ENCODE data around the gene GRK4. TPM values are rescaled to one million over a fixed set of nuclear protein-coding genes. Genes with fewer than 3 reads are reported as not detected.

The GRK4 gene
- total RNA-seq, 1 donor from 2014 or later: 6.7 TPM

GRCh38 chr4:2942037-2942531 lies 21.3 kb upstream of the GRK4 start:
- Mint-ChIP-seq H3K27me3 (ENCODE audit: low read depth, unreplicated experiment) (no peaks in the 10 kb centered on the region), H3K27ac (ENCODE audit: unreplicated experiment) (no peak overlapping the region), H3K4me1 (ENCODE audit: low read depth, unreplicated experiment) (peaks cover 3% of the 10 kb centered on the region), H3K4me3 (ENCODE audit: unreplicated experiment) (no peak overlapping the region), H3K36me3 (ENCODE audit: low read depth, unreplicated experiment) (peaks cover 26% of the 10 kb centered on the region), H3K9me3 (ENCODE audit: unreplicated experiment) (no peaks in the 10 kb centered on the region)
- Histone ChIP-seq H3K27me3 (ENCODE audit: insufficient read depth, low read length) (no peaks in the 10 kb centered on the region), H2AFZ (ENCODE audit: low read depth, low read length) (no peak overlapping the region), H3K27ac (ENCODE audit: low read depth, low read length) (no peak overlapping the region), H3K4me1 (ENCODE audit: insufficient read depth, low read length) (peaks cover 7% of the 10 kb centered on the region), H3K4me3 (ENCODE audit: insufficient read depth, low read depth, low read length) (no peak overlapping the region), H3K4me2 (ENCODE audit: low read length) (no peak overlapping the region), H3K79me2 (ENCODE audit: insufficient read depth, low read length) (peaks cover 38% of the 10 kb centered on the region), H3K9ac (ENCODE audit: low read length) (no peak overlapping the region), H4K20me1 (ENCODE audit: insufficient read depth, low read length) (peaks cover 74% of the 10 kb centered on the region), H3K36me3 (ENCODE audit: insufficient read depth, low read length) (peaks cover 61% of the 10 kb centered on the region), H3K9me3 (ENCODE audit: insufficient read depth, low read depth, low read length) (peaks cover 4% of the 10 kb centered on the region)
- TF ChIP-seq EZH2 (IDR thresholded peaks at IDR 0.05; ENCODE audit: insufficient read depth, low read length): no peak
- TF ChIP-seq, protein P1, sequence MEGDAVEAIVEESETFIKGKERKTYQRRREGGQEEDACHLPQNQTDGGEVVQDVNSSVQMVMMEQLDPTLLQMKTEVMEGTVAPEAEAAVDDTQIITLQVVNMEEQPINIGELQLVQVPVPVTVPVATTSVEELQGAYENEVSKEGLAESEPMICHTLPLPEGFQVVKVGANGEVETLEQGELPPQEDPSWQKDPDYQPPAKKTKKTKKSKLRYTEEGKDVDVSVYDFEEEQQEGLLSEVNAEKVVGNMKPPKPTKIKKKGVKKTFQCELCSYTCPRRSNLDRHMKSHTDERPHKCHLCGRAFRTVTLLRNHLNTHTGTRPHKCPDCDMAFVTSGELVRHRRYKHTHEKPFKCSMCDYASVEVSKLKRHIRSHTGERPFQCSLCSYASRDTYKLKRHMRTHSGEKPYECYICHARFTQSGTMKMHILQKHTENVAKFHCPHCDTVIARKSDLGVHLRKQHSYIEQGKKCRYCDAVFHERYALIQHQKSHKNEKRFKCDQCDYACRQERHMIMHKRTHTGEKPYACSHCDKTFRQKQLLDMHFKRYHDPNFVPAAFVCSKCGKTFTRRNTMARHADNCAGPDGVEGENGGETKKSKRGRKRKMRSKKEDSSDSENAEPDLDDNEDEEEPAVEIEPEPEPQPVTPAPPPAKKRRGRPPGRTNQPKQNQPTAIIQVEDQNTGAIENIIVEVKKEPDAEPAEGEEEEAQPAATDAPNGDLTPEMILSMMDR (IDR thresholded peaks at IDR 0.05; ENCODE audit: insufficient read depth, low read depth, low read length): no peak
- DNase-seq (ENCODE audit: low read depth): no peak
- FAIRE-seq: no peak

- H3K9me3 ChIP-seq (ENCODE audit: insufficient read depth, low read depth, low read length): peaks cover 4% of the 10 kb centered on the region
- H3K79me2 ChIP-seq (ENCODE audit: insufficient read depth, low read length): peaks cover 38% of the 10 kb centered on the region
- no peak for TF ChIP-seq EZH2 (IDR thresholded peaks at IDR 0.05; ENCODE audit: insufficient read depth, low read length)
- TF ChIP-seq, protein P1 (IDR thresholded peaks at IDR 0.05; ENCODE audit: insufficient read depth, low read depth, low read length): no peak
- H3K4me3 Mint-ChIP-seq (ENCODE audit: unreplicated experiment): no peak overlapping the region
- H2AFZ ChIP-seq (ENCODE audit: low read depth, low read length): no peak overlapping the region
- H3K9ac ChIP-seq (ENCODE audit: low read length): no peak overlapping the region
- H3K9me3 Mint-ChIP-seq (ENCODE audit: unreplicated experiment): no peaks in the 10 kb centered on the region
- no peak overlapping the region for H3K4me2 ChIP-seq (ENCODE audit: low read length)
- FAIRE-seq: no peak
- no peak overlapping the region for H3K27ac ChIP-seq (ENCODE audit: low read depth, low read length)
- no peaks in the 10 kb centered on the region for H3K27me3 Mint-ChIP-seq (ENCODE audit: low read depth, unreplicated experiment)
- H3K36me3 ChIP-seq (ENCODE audit: insufficient read depth, low read length): peaks cover 62% of the 10 kb centered on the region
- peaks cover 73% of the 10 kb centered on the region for H4K20me1 ChIP-seq (ENCODE audit: insufficient read depth, low read length)
- peaks cover 33% of the 10 kb centered on the region for H3K36me3 Mint-ChIP-seq (ENCODE audit: low read depth, unreplicated experiment)
- peaks cover 1% of the 10 kb centered on the region for H3K4me1 Mint-ChIP-seq (ENCODE audit: low read depth, unreplicated experiment)
- H3K27ac Mint-ChIP-seq (ENCODE audit: unreplicated experiment): no peak overlapping the region
- H3K27me3 ChIP-seq (ENCODE audit: insufficient read depth, low read length): no peaks in the 10 kb centered on the region
- no peak for DNase-seq (ENCODE audit: low read depth)
- peaks cover 5% of the 10 kb centered on the region for H3K4me1 ChIP-seq (ENCODE audit: insufficient read depth, low read length)
- no peak overlapping the region for H3K4me3 ChIP-seq (ENCODE audit: insufficient read depth, low read depth, low read length)
These were observed 20.6 kb upstream of the GRK4 start for GRCh38 chr4:2942532-2943363.
